Endothelial cell of umbilical vein (primary cell): ENCODE data around the gene CYP1B1. TPM values are rescaled to one million over a fixed set of nuclear protein-coding genes. Genes with fewer than 3 reads are reported as not detected.

ENCODE experiments used
- Bru-seq: library from RNA; stranded (reverse); fragments of 400-500 nt; gene quantifications from one replicate; lab custom pipeline; 2021; lab: Mats Ljungman, UMichigan
- BruChase-seq, 2 experiments: library from RNA; stranded (reverse); fragments of 400-500 nt; gene quantifications; one replicate each; lab custom pipeline; 2021; lab: Mats Ljungman, UMichigan
- BruUV-seq: library from RNA; stranded (reverse); fragments of 400-500 nt; replicated peaks from 2 replicates; lab custom pipeline; 2021; lab: Mats Ljungman, UMichigan
- CTCF ChIA-PET: fragments of 300-600, 350-600 bp; sonication (Branson Sonifier 250); formaldehyde crosslinking; loops from one replicate; lab custom pipeline; 2021; ENCODE audit warnings: antibody characterized with exemption, inconsistent platforms; lab: Charles Lee
- POLR2A ChIA-PET: fragments of 300-600, 350-600 bp; sonication (Branson Sonifier 250); formaldehyde crosslinking; loops from one replicate; lab custom pipeline; 2021; ENCODE audit warnings: antibody characterized with exemption, inconsistent platforms; lab: Charles Lee
- DNase-seq: peaks from one replicate; pipeline ENCODE4 v3.0.0-alpha.2; 2011; ENCODE audit warnings: low read depth, low spot score
- FAIRE-seq: peaks from 2 replicates; lab custom pipeline; 2011; peaks lifted over from hg19 to GRCh38; lab: Jason Lieb, UNC
- H2AFZ ChIP-seq: 2 replicates; pipeline ENCODE4 v1.6.0; 2012; ENCODE audit warnings: low read depth, low read length, control low read depth, inconsistent platforms
- H3K27ac ChIP-seq: 2 replicates; pipeline ENCODE4 v1.5.1; 2011; ENCODE audit warnings: low read depth, mild to moderate bottlenecking, control low read depth, low read length, moderate library complexity; ENCODE audit not compliant: insufficient read depth
- H3K27me3 ChIP-seq, 2 experiments: 2 replicates each; pipeline versions ENCODE4 v1.6.0 to v1.6.1; 2011; ENCODE audit warnings: low read length in 2 of 2, mixed read lengths in 1 of 2; ENCODE audit not compliant: control insufficient read depth in 2 of 2, insufficient read depth in 2 of 2
- H3K36me3 ChIP-seq, 2 experiments: 2 replicates in 1 of 2; 3 replicates in 1 of 2; pipeline ENCODE4 v1.5.1; 2011; ENCODE audit warnings: low read length in 2 of 2, mild to moderate bottlenecking in 1 of 2, moderate library complexity in 1 of 2; ENCODE audit not compliant: control insufficient read depth in 2 of 2, insufficient read depth in 2 of 2; ENCODE audit errors: extremely low read depth in 1 of 2
- H3K4me1 ChIP-seq: 3 replicates; pipeline ENCODE4 v1.5.1; 2011; ENCODE audit warnings: mild to moderate bottlenecking, low read length; ENCODE audit not compliant: control insufficient read depth, insufficient read depth; ENCODE audit errors: extremely low read depth
- H3K4me2 ChIP-seq: 2 replicates; pipeline ENCODE4 v1.6.1; 2011; ENCODE audit warnings: low read length, control low read depth, mixed read lengths; ENCODE audit not compliant: insufficient read depth
- H3K4me3 ChIP-seq, 3 experiments: fragments of 200-600 bp in 1 of 3; sonication (generic), shearing (Covaris generic) in 1 of 3; replicated peaks in 1 of 3; 2 replicates each; pipeline ENCODE4 v1.5.1; 2011 to 2016; ENCODE audit warnings: control low read depth in 3 of 3, low read length in 3 of 3, mild to moderate bottlenecking in 2 of 3, inconsistent platforms in 1 of 3, low read depth in 1 of 3, moderate library complexity in 1 of 3; ENCODE audit not compliant: insufficient read depth in 1 of 3
- H3K79me2 ChIP-seq: 2 replicates; pipeline ENCODE4 v1.6.0; 2012; ENCODE audit warnings: low read length, inconsistent platforms; ENCODE audit not compliant: control insufficient read depth, insufficient read depth
- H3K9ac ChIP-seq: replicated peaks from 2 replicates; pipeline ENCODE3; 2011; ENCODE audit warnings: low read length, control low read depth; ENCODE audit not compliant: insufficient read depth; ENCODE audit errors: extremely low read depth
- H3K9me1 ChIP-seq: replicated peaks from 3 replicates; pipeline ENCODE4 v1.6.0; 2011; ENCODE audit warnings: mild to moderate bottlenecking, low read length; ENCODE audit not compliant: control insufficient read depth, insufficient read depth; ENCODE audit errors: extremely low read depth
- H3K9me3 ChIP-seq: replicated peaks from 2 replicates; pipeline ENCODE4 v1.5.1; 2012; ENCODE audit warnings: low read length, inconsistent platforms; ENCODE audit not compliant: control insufficient read depth, insufficient read depth
- H4K20me1 ChIP-seq: replicated peaks from 2 replicates; pipeline ENCODE3; 2011; ENCODE audit warnings: mild to moderate bottlenecking, low read length; ENCODE audit not compliant: control insufficient read depth, insufficient read depth; ENCODE audit errors: extremely low read depth
- EZH2 ChIP-seq: IDR thresholded peaks from 2 replicates; pipeline ENCODE4 v1.6.1; 2012; ENCODE audit warnings: borderline replicate concordance, low read depth, mild to moderate bottlenecking, moderate library complexity, low read length, inconsistent platforms; ENCODE audit not compliant: severe bottlenecking
- MAX ChIP-seq: IDR thresholded peaks from 2 replicates; pipeline ENCODE4 v1.6.1; 2011; ENCODE audit not compliant: insufficient read depth, insufficient read length
- MYC ChIP-seq: IDR thresholded peaks from one replicate; pipeline ENCODE4 v1.6.1; 2011; ENCODE audit warnings: mild to moderate bottlenecking, low read depth, low read length
- POLR2AphosphoS5 ChIP-seq: IDR thresholded peaks from 2 replicates; pipeline ENCODE4 v1.6.1; 2012; ENCODE audit warnings: low read depth, mild to moderate bottlenecking, control low read depth, low read length, moderate library complexity; ENCODE audit not compliant: insufficient read depth
- dilution Hi-C: fragments of 300-500 bp; cut with MboI; formaldehyde crosslinking; loops from one replicate; pipeline ENCODE4 v1.15.0; 2019; ENCODE audit warnings: low sequenced_read_pairs; ENCODE audit not compliant: extremely low pct_ligation_motif_present
- intact Hi-C: fragments of 100-400 bp; cut with micrococcal nuclease; formaldehyde crosslinking; loops from one replicate; pipeline ENCODE4 v1.10.0; 2022
- long read RNA-seq: library from polyadenylated mRNA; stranded (forward); transcript quantifications from one replicate; pipeline ENCODE4 v2.0.0, GENCODE V29; 2021
- polyA minus RNA-seq, 3 experiments: library from RNA; depleted of rRNA, polyadenylated mRNA; stranded (reverse); fragments of >200 nt; gene quantifications; 1 replicate in 1 of 3; 2 replicates in 2 of 3; pipeline ENCODE4 v1.2.3, GENCODE V29; 2011
- polyA plus RNA-seq, 4 experiments: library from polyadenylated mRNA; depleted of rRNA in 3 of 4; stranded (reverse) in 3 of 4; unstranded in 1 of 4; fragments of >200 nt; gene quantifications; 2 replicates each; pipeline versions ENCODE4 v1.2.1 to v1.2.3, GENCODE V29; 2011 to 2012; ENCODE audit warnings: missing spikeins in 1 of 4
- total RNA-seq: library from RNA; stranded (reverse); gene quantifications from 2 replicates; pipeline ENCODE4 v1.2.3, GENCODE V29; 2021

The CYP1B1 gene
- total RNA-seq (not detected in 2 replicates), polyA plus RNA-seq (0.01 TPM in 1 of 2 replicates, not detected in the other), polyA minus RNA-seq (not detected in 2 replicates), Bru-seq, nascent RNA (percentile 4 among the genes with signal in this experiment), BruChase-seq, experiment 1, labeled RNA remaining after a 6-hour chase (percentile 16 among the genes with signal in this experiment), BruChase-seq, experiment 2, labeled RNA remaining after a 2-hour chase (percentile 17 among the genes with signal in this experiment)
- polyA plus RNA-seq (2011; cell fraction: cytosol; rRNA removed): 0.08 TPM in 1 of 2 replicates, not detected in the other
- polyA plus RNA-seq (2011; cell fraction: nucleus; rRNA removed): 0.21 TPM in 1 of 2 replicates, not detected in the other
- not detected in 2 replicates for polyA plus RNA-seq (2012)
- polyA minus RNA-seq (2011; cell fraction: cytosol; rRNA and poly(A)+ RNA removed): 6.0 TPM
- not detected in 2 replicates for polyA minus RNA-seq (2011; cell fraction: nucleus; rRNA and poly(A)+ RNA removed)
- long read RNA-seq: 0 reads

DNA sequence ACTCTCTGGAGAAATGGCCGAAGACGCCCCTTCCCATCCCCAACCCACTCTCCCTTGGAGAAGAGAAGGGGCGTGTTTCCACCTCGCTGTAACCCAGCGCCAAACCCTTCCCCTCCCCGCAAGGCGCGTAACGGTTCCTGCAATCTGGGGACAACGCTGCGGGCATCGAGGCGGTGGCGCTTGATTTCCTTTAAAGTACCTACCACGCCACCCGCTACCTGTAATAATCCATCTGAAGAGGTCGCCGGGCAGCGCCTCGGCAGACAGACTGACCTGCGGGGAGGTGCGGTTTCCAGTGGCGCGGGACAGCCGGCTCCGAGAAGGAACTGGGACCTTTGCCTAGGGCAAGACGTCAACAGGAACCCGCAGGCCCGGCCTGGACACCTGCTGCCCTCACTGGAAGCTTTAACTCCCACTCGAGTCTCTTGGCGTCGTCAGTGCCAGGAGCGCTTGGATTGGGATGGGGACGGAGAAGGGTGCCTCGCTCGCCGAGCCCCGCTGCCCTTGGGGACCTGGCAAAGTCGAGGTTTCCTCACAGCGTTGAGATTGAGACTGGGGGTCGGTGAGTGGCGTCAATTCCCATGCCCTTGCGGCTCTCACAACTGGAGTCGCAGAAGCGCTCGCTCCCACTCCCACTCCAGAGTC, at the start of gene CYP1B1:
CYP1B1 (minus strand) TSS at position 645 of the 645 bp plus-strand sequence. CDS start 763 bp downstream, outside the sequence.
- H4K20me1 ChIP-seq: no peaks in the 10 kb centered on the region
- POLR2A ChIA-PET: no interaction called here
- H3K9me1 ChIP-seq: no peaks in the 10 kb centered on the region
- peak within 1 kb of the TSS; percentile 63 for H3K4me2 ChIP-seq
- intact Hi-C loops (loop anchor here (10.0 kb wide), 2 partner anchors 199 to 299 kb away; partner anchors contain the start of gene ATL2), dilution Hi-C loops (no loop called here)
- no peak for TF ChIP-seq MAX
- no peak for TF ChIP-seq EZH2
- no peak for TF ChIP-seq POLR2AphosphoS5
- TF ChIP-seq MYC: no peak
- peak within 1 kb of the TSS; percentile 30 to 34 (median 32) for H3K4me3 ChIP-seq
- no peak within 1 kb of the TSS for H3K9ac ChIP-seq
- H3K36me3 ChIP-seq: no peaks in the 10 kb centered on the region
- CTCF ChIA-PET: interaction anchor here (0.8 to 1.5 kb wide), 2 partner anchors 20 to 199 kb away, joined by 3 to 5 read pairs; no protein-coding TSS in a partner anchor
- no peak within 1 kb of the TSS for H3K27ac ChIP-seq
- H3K79me2 ChIP-seq: no peaks in the 10 kb centered on the region
- FAIRE-seq: no peak
- no peak for DNase-seq
- peak within 1 kb of the TSS; percentile 73 for H2AFZ ChIP-seq
- H3K9me3 ChIP-seq: no peaks in the 10 kb centered on the region
- peaks cover 46 to 51% of the 10 kb centered on the region in 2 experiments for H3K27me3 ChIP-seq
- BruUV-seq: no TSS peak
- H3K4me1 ChIP-seq: peaks cover 16% of the 10 kb centered on the region
